Lower leg skin (tissue), 3 donors: ENCODE measurements around the gene SLC2A8.

ENCODE experiments used
- POLR2A ChIP-seq, 2 donors: fragments of 450-650 bp; IDR thresholded peaks; one replicate each; pipeline ENCODE4 v1.6.1; 2016 to 2017; ENCODE audit warnings: antibody characterized with exemption in 2 of 2, mild to moderate bottlenecking in 1 of 2, moderate library complexity in 1 of 2
- TF ChIP-seq, protein P1 (sequence below), 3 donors: fragments of 450-650 bp; IDR thresholded peaks; one replicate each; pipeline ENCODE4 v1.5.1; 2016; ENCODE audit warnings: antibody characterized with exemption in 3 of 3, mild to moderate bottlenecking in 3 of 3, moderate library complexity in 2 of 3

DNA sequence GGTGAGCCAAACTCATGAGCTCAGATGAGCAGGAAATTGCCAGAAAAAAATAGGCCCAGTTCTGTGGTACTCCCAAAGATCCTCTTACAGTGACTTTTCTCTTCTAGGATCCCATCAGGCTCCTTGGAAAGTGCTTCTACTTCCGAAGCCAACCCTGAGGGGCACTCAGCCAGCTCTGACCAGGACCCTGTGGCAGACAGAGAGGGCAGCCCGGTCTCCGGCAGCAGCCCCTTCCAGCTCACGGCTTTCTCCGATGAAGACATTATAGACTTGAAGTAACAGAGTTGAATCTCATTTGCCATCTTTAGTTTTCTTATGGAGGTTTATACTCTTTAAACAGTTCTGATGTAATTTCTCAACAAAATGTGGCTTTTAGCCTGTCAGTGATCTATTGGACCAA, 4.0 kb upstream of the SLC2A8 start:
- TF ChIP-seq POLR2A (IDR thresholded peaks at IDR 0.05), result no peak
- TF ChIP-seq, protein P1, sequence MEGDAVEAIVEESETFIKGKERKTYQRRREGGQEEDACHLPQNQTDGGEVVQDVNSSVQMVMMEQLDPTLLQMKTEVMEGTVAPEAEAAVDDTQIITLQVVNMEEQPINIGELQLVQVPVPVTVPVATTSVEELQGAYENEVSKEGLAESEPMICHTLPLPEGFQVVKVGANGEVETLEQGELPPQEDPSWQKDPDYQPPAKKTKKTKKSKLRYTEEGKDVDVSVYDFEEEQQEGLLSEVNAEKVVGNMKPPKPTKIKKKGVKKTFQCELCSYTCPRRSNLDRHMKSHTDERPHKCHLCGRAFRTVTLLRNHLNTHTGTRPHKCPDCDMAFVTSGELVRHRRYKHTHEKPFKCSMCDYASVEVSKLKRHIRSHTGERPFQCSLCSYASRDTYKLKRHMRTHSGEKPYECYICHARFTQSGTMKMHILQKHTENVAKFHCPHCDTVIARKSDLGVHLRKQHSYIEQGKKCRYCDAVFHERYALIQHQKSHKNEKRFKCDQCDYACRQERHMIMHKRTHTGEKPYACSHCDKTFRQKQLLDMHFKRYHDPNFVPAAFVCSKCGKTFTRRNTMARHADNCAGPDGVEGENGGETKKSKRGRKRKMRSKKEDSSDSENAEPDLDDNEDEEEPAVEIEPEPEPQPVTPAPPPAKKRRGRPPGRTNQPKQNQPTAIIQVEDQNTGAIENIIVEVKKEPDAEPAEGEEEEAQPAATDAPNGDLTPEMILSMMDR (IDR thresholded peaks at IDR 0.05), result no peak
